ENCODE results near the gene MPP3.

DNA sequence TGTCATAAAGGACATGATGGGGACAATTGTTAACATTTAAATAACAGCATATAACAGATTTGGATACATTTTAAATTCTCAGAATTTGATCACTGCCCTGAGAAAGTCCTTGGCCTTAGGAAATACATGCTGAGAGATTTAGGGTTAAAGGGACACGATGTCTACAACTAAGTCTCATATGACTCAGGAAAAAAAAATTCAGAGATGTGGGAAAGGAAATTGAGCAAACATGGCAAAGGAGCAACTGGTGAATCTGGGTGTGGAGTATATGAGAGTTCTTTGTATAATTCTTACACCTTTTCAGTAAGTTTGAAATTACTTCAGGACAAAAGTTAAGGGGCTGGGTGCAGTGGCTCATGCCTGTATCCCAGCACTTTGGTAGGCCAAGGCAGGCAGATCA, 18.2 kb downstream of the MPP3 start:
- no peak for TF ChIP-seq KLF10 (tag by site-specific recombination; IDR thresholded peaks at IDR 0.05)
- TF ChIP-seq SP2 (tag by site-specific recombination; IDR thresholded peaks at IDR 0.05): no peak
- TF ChIP-seq ZNF274 (IDR thresholded peaks at IDR 0.05; ENCODE audit: low read length): no peak
- TF ChIP-seq ZNF274 (tag by site-specific recombination; IDR thresholded peaks at IDR 0.05; ENCODE audit: borderline replicate concordance): no peak
- TF ChIP-seq, protein P1, sequence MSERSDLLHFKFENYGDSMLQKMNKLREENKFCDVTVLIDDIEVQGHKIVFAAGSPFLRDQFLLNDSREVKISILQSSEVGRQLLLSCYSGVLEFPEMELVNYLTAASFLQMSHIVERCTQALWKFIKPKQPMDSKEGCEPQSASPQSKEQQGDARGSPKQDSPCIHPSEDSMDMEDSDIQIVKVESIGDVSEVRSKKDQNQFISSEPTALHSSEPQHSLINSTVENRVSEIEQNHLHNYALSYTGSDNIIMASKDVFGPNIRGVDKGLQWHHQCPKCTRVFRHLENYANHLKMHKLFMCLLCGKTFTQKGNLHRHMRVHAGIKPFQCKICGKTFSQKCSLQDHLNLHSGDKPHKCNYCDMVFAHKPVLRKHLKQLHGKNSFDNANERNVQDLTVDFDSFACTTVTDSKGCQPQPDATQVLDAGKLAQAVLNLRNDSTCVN (tag by site-specific recombination; optimal IDR thresholded peaks at IDR 0.05): no peak
- TF ChIP-seq, protein P2, sequence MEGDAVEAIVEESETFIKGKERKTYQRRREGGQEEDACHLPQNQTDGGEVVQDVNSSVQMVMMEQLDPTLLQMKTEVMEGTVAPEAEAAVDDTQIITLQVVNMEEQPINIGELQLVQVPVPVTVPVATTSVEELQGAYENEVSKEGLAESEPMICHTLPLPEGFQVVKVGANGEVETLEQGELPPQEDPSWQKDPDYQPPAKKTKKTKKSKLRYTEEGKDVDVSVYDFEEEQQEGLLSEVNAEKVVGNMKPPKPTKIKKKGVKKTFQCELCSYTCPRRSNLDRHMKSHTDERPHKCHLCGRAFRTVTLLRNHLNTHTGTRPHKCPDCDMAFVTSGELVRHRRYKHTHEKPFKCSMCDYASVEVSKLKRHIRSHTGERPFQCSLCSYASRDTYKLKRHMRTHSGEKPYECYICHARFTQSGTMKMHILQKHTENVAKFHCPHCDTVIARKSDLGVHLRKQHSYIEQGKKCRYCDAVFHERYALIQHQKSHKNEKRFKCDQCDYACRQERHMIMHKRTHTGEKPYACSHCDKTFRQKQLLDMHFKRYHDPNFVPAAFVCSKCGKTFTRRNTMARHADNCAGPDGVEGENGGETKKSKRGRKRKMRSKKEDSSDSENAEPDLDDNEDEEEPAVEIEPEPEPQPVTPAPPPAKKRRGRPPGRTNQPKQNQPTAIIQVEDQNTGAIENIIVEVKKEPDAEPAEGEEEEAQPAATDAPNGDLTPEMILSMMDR (tag by site-specific recombination; IDR thresholded peaks at IDR 0.05): no peak
- TF ChIP-seq, protein P3, sequence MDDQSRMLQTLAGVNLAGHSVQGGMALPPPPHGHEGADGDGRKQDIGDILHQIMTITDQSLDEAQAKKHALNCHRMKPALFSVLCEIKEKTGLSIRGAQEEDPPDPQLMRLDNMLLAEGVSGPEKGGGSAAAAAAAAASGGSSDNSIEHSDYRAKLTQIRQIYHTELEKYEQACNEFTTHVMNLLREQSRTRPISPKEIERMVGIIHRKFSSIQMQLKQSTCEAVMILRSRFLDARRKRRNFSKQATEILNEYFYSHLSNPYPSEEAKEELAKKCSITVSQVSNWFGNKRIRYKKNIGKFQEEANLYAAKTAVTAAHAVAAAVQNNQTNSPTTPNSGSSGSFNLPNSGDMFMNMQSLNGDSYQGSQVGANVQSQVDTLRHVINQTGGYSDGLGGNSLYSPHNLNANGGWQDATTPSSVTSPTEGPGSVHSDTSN (CRISPR knock-in tag; IDR thresholded peaks at IDR 0.05): no peak
- TF ChIP-seq TRIM28 (IDR thresholded peaks at IDR 0.05; ENCODE audit: borderline replicate concordance, low read length): no peak
- TF ChIP-seq ZNF311 (tag by site-specific recombination; IDR thresholded peaks at IDR 0.05; ENCODE audit: borderline replicate concordance): no peak
- TF ChIP-seq, protein P4, sequence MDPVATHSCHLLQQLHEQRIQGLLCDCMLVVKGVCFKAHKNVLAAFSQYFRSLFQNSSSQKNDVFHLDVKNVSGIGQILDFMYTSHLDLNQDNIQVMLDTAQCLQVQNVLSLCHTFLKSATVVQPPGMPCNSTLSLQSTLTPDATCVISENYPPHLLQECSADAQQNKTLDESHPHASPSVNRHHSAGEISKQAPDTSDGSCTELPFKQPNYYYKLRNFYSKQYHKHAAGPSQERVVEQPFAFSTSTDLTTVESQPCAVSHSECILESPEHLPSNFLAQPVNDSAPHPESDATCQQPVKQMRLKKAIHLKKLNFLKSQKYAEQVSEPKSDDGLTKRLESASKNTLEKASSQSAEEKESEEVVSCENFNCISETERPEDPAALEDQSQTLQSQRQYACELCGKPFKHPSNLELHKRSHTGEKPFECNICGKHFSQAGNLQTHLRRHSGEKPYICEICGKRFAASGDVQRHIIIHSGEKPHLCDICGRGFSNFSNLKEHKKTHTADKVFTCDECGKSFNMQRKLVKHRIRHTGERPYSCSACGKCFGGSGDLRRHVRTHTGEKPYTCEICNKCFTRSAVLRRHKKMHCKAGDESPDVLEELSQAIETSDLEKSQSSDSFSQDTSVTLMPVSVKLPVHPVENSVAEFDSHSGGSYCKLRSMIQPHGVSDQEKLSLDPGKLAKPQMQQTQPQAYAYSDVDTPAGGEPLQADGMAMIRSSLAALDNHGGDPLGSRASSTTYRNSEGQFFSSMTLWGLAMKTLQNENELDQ (tag by site-specific recombination; IDR thresholded peaks at IDR 0.05; ENCODE audit: low read depth): no peak
- TF ChIP-seq, protein P5, sequence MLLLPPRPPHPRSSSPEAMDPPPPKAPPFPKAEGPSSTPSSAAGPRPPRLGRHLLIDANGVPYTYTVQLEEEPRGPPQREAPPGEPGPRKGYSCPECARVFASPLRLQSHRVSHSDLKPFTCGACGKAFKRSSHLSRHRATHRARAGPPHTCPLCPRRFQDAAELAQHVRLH (tag by site-specific recombination; IDR thresholded peaks at IDR 0.05): no peak
- no peak for TF ChIP-seq YY1 (tag by site-specific recombination; IDR thresholded peaks at IDR 0.05)
- no peak for TF ChIP-seq ZNF560 (tag by site-specific recombination; IDR thresholded peaks at IDR 0.05; ENCODE audit: borderline replicate concordance)
